NCI-H524 treated with DMSO at 0.1 percent for 48 hours (cell line): ENCODE measurements around the gene PRSS1.

ENCODE experiments used
- DNase-seq: peaks from one replicate; lab custom pipeline; 2025; lab: John Stamatoyannopoulos, UW

PRSS1 gene

GRCh38 chr7:142795339-142795863 is 46.1 kb downstream of the PRSS1 start:
- DNase-seq: no peak

DNA sequence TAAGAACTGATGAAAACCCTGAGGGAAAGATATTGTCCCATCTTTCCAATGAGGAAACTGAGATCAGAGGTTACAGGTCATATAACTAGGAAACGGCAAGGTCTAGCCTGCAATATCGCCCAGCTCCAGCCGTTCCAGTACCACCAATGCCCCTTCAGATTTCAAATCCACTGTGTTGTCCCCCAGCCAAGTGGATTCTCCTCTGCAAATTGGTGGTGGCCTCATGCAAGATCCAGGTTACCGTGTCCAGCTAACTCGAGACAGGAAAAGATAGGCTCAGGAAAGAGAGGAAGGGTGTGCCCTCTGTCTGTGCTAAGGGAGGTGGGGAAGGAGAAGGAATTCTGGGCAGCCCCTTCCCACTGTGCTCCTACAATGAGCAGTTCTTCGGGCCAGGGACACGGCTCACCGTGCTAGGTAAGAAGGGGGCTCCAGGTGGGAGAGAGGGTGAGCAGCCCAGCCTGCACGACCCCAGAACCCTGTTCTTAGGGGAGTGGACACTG is 46.8 kb downstream of the PRSS1 start:
- no peak for DNase-seq

DNA sequence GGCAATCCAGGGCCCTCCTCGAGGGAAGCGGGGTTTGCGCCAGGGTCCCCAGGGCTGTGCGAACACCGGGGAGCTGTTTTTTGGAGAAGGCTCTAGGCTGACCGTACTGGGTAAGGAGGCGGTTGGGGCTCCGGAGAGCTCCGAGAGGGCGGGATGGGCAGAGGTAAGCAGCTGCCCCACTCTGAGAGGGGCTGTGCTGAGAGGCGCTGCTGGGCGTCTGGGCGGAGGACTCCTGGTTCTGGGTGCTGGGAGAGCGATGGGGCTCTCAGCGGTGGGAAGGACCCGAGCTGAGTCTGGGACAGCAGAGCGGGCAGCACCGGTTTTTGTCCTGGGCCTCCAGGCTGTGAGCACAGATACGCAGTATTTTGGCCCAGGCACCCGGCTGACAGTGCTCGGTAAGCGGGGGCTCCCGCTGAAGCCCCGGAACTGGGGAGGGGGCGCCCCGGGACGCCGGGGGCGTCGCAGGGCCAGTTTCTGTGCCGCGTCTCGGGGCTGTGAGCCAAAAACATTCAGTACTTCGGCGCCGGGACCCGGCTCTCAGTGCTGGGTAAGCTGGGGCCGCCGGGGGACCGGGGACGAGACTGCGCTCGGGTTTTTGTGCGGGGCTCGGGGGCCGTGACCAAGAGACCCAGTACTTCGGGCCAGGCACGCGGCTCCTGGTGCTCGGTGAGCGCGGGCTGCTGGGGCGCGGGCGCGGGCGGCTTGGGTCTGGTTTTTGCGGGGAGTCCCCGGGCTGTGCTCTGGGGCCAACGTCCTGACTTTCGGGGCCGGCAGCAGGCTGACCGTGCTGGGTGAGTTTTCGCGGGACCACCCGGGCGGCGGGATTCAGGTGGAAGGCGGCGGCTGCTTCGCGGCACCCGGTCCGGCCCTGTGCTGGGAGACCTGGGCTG is 47.5 kb downstream of the PRSS1 start:
- DNase-seq: no peak

- DNase-seq: no peak
These were observed 48.4 kb downstream of the PRSS1 start for GRCh38 chr7:142797391-142798377.

DNA sequence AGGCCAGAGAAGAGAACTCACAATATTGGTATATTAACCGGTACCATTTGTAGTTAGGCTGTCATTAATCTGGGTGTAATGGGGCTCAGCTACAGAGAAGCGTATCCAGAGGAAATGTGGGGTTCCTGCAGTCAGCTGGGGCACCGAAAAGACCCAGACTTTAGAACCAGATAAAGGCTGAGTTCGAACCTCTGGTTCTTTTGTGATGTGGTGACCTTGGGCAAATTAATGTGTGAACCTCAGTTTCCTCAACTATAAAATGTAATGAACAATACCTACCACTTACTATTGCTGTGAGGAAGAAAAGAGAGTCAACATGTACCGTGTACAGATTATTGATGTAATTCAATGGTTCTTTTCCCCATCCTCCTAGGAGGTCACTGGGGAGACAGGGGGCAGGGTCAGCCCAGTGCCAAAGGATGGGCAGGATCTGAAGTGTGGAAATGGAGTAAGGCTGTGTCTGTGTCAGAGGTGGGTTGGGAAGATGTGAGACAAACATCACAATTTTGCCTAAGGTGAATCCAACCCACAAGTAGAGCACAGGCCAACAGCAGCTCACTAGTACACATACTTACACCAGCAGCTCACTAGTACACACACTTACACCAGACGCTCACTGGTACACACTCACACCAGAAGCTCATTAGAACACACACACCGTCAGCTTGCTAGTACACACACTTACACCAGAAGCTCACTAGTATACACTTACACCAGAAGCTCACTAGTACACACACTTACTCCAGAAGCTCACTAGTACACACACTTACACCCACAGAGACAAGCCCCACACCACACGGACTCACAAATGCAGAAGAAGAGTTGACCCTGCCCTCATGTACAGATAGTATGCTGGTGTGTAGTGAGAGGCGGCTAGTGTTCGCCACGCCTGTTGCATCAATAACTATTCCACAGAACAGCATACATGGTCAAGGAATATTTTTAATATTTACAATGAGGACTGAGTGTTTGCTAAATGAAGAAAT is 49.5 kb downstream of the PRSS1 start:
- DNase-seq: no peak

DNA sequence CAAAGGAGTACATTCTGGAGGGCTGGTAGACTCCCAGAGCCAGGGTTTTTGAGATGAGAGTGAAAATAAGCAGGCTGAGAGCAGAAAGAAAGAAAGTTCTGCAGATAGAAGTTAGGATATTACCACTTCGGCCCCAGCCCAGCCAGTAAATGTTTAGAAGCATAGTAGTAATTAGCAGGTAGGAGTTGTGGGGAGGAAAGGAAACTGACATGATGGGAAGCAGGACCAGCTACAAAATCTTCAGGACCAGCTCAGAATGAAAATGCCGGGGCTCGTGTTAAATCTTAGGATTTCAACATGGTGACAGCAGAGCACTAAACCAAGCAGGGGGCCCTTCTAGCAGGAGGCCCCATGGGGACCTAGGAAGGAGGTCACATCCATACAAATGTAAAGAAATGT is 50.2 kb downstream of the PRSS1 start:
- DNase-seq: no peak

- no peak for DNase-seq
These were observed 50.8 kb downstream of the PRSS1 start for GRCh38 chr7:142800088-142800487.

- no peak for DNase-seq
These were observed 51.5 kb downstream of the PRSS1 start for GRCh38 chr7:142800699-142801260.

- no peak for DNase-seq
These were observed 52.5 kb downstream of the PRSS1 start for GRCh38 chr7:142801601-142802295.

DNA sequence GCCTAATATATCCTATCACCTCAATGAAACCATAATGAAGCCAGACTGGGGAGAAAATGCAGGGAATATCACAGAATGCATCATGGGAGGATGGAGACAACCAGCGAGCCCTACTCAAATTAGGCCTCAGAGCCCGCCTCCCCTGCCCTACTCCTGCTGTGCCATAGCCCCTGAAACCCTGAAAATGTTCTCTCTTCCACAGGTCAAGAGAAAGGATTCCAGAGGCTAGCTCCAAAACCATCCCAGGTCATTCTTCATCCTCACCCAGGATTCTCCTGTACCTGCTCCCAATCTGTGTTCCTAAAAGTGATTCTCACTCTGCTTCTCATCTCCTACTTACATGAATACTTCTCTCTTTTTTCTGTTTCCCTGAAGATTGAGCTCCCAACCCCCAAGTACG is 53.0 kb downstream of the PRSS1 start:
- no peak for DNase-seq
